ENCODE data around the gene CLPTM1L.
"Not testable (repeated sequence)": the region's sequence is repeated elsewhere in the genome, so short reads cannot be mapped to it uniquely, and the experiment has no call there.

Gene CLPTM1L

GRCh38 chr5:1374679-1375055 lies 29.8 kb upstream of the CLPTM1L start:
- no peak overlapping the region for H3K4me3 ChIP-seq (ENCODE audit: control insufficient read depth, low read depth, low read length)
- TF ChIP-seq, protein P1, sequence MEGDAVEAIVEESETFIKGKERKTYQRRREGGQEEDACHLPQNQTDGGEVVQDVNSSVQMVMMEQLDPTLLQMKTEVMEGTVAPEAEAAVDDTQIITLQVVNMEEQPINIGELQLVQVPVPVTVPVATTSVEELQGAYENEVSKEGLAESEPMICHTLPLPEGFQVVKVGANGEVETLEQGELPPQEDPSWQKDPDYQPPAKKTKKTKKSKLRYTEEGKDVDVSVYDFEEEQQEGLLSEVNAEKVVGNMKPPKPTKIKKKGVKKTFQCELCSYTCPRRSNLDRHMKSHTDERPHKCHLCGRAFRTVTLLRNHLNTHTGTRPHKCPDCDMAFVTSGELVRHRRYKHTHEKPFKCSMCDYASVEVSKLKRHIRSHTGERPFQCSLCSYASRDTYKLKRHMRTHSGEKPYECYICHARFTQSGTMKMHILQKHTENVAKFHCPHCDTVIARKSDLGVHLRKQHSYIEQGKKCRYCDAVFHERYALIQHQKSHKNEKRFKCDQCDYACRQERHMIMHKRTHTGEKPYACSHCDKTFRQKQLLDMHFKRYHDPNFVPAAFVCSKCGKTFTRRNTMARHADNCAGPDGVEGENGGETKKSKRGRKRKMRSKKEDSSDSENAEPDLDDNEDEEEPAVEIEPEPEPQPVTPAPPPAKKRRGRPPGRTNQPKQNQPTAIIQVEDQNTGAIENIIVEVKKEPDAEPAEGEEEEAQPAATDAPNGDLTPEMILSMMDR (conservative IDR thresholded peaks at IDR 0.05; ENCODE audit: control insufficient read depth, insufficient read depth, low read depth, low read length): no peak
- DNase-seq (ENCODE audit: low read depth): peak; percentile 67

- no peak overlapping the region for H3K4me3 ChIP-seq (ENCODE audit: control insufficient read depth, low read depth, low read length)
- TF ChIP-seq, protein P1 (conservative IDR thresholded peaks at IDR 0.05; ENCODE audit: control insufficient read depth, insufficient read depth, low read depth, low read length): no peak
- no peak for DNase-seq (ENCODE audit: low read depth)
These were observed 29.3 kb upstream of the CLPTM1L start for GRCh38 chr5:1374030-1374678.

DNA sequence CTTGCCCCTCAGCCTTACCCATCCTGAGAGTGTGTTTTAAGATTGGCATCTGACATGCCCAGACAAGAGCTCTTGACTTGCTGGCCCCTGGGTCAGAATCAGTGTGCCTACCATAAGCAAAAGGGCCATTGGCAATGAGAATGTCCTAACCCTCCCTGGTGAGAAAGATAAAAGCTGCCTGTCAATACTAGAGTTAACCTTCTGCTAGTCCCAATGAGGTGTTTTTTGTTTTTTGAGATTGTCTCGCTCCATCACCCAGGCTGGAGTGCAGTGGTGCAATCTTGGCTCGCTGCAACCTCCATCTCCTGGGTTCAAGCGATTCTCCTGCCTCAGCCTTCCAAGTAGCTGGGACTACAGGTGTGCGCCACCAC lies 27.1 kb upstream of the CLPTM1L start:
- not testable (repeated sequence) for DNase-seq (ENCODE audit: low read depth)

DNA sequence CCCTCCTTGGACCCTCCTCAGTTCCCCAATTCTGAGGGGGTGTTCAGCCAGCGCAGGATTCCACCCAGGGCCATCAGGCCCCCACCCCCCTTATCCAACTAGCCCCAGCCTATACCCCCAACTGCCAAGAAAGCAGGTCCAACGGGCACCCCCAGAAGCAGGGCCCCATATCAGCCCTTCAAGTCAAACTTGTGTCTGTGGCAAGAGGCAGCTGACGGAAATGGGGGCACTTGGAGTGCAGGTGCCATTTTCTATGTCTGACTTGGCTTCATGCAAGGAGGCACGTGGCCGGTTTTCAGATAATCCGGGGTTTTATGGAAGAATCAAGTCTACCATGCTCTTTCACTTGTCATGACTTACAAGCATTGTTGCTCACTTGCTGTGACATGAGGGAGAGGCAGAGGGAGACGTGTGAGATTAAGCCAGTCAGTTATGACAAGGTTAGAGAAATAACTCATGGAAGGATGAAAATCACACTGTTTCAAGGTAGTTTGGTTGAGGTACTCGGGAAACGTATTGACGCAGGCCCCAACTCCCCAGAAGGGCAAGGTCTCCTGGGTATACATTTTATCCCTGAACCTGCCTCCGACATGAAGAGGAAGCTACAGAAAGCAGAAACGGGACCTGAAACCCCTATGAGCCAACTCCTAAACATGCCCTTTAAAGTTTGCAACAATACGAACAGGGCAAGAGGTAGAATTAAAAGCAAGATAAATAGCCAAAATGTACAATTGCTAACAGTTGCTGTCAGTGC lies 26.5 kb upstream of the CLPTM1L start:
- no peak for DNase-seq (ENCODE audit: low read depth)
- TF ChIP-seq, protein P1 (conservative IDR thresholded peaks at IDR 0.05; ENCODE audit: control insufficient read depth, insufficient read depth, low read depth, low read length): no peak

More for the DNA sequence above, 27.1 kb upstream of the CLPTM1L start:
- H3K4me3 ChIP-seq (ENCODE audit: control insufficient read depth, low read depth, low read length): not testable (repeated sequence)

DNA sequence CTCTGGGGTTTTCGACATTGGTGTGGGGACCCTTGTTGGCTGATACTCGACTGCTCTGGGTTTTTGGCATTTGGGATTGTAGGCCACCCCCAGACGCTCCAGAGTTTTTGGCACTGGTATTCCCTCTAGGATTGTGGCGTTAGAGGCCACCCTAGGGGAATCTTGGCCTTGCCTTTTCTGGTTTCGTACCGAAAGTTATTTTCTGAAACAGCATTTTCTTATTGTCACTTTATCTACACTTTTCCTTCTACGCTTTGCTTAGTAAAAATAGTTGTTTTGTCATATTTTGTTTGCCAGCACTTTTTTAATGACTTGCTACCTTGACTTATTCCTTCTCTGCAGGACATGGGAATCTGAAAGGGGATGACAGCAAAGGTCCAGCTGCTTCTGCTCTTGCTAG lies 25.1 kb upstream of the CLPTM1L start:
- TF ChIP-seq, protein P1 (conservative IDR thresholded peaks at IDR 0.05; ENCODE audit: control insufficient read depth, insufficient read depth, low read depth, low read length): no peak
- DNase-seq (ENCODE audit: low read depth): no peak
- H3K4me3 ChIP-seq (ENCODE audit: control insufficient read depth, low read depth, low read length): no peak overlapping the region

More for the DNA sequence above, 26.5 kb upstream of the CLPTM1L start:
- H3K4me3 ChIP-seq (ENCODE audit: control insufficient read depth, low read depth, low read length): no peak overlapping the region

DNA sequence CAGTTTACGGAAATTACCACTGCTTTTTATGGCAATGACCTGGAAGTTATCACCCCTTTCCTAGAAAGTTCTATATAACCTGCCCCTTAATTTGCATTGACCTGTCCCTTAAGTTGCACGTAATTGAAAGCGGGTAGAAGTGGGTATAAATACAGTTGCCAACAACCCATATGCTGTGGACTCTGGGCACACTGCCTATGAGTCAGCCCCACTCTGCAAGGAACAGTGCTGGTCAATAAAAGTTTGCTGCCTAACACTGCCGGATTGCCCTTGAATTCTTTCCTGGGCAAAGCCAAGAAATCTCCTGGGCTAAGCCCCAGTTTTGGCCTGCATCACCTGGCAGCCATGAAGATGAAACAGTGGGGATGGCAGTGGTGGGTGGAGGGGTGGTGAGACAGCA lies 23.9 kb upstream of the CLPTM1L start:
- TF ChIP-seq, protein P1 (conservative IDR thresholded peaks at IDR 0.05; ENCODE audit: control insufficient read depth, insufficient read depth, low read depth, low read length): no peak
- no peak overlapping the region for H3K4me3 ChIP-seq (ENCODE audit: control insufficient read depth, low read depth, low read length)
- DNase-seq (ENCODE audit: low read depth): no peak

GRCh38 chr5:1368236-1368635 lies 23.3 kb upstream of the CLPTM1L start:
- no peak overlapping the region for H3K4me3 ChIP-seq (ENCODE audit: control insufficient read depth, low read depth, low read length)
- DNase-seq (ENCODE audit: low read depth): no peak
- TF ChIP-seq, protein P1 (conservative IDR thresholded peaks at IDR 0.05; ENCODE audit: control insufficient read depth, insufficient read depth, low read depth, low read length): no peak
